ENCODE data around the gene ST3GAL2.
A peak's percentile ranks its signal among the peaks of the same experiment; 100 is the strongest.

ST3GAL2 gene

GRCh38 chr16:70438969-70439862 is at the start of gene ST3GAL2:
TSS of gene ST3GAL2 (minus strand) at chr16:70439100. CDS start at chr16:70398530, 40,570 bp downstream.
- DNase-seq, result peak; percentile 97

GRCh38 chr16:70484867-70485266 is 46.0 kb upstream of the ST3GAL2 start:
- no peak for DNase-seq

- DNase-seq, result no peak
Measured at GRCh38 chr16:70483426-70483825, 44.5 kb upstream of the ST3GAL2 start.

GRCh38 chr16:70482624-70483023 is 43.7 kb upstream of the ST3GAL2 start:
- DNase-seq, result peak; percentile 44

- no peak for DNase-seq
Measured at GRCh38 chr16:70481929-70482536, 43.1 kb upstream of the ST3GAL2 start.

GRCh38 chr16:70480127-70481105 is 41.5 kb upstream of the ST3GAL2 start:
- DNase-seq, result peak; percentile 31

GRCh38 chr16:70478912-70479341 is 40.0 kb upstream of the ST3GAL2 start:
- DNase-seq, result peak; percentile 39

- no peak for DNase-seq
Measured at GRCh38 chr16:70478169-70478568, 39.3 kb upstream of the ST3GAL2 start.

GRCh38 chr16:70476272-70477020 is 37.5 kb upstream of the ST3GAL2 start:
- peak; percentile 97 for DNase-seq

- DNase-seq, result no peak
Measured at GRCh38 chr16:70475054-70475871, 36.4 kb upstream of the ST3GAL2 start.

GRCh38 chr16:70474320-70475053 is 35.6 kb upstream of the ST3GAL2 start:
- no peak for DNase-seq

GRCh38 chr16:70473446-70474319 is 34.8 kb upstream of the ST3GAL2 start:
- peak; percentile 82 for DNase-seq

GRCh38 chr16:70472786-70473433 is 34.0 kb upstream of the ST3GAL2 start:
- DNase-seq, result no peak

- DNase-seq, result peak; percentile 92
Measured at GRCh38 chr16:70470927-70471341, 32.0 kb upstream of the ST3GAL2 start.

- no peak for DNase-seq
Measured at GRCh38 chr16:70470141-70470926, 31.4 kb upstream of the ST3GAL2 start.

- DNase-seq, result no peak
Measured at GRCh38 chr16:70468776-70469525, 30.1 kb upstream of the ST3GAL2 start.

- DNase-seq, result no peak
Measured at GRCh38 chr16:70467608-70468007, 28.7 kb upstream of the ST3GAL2 start.

Measured in 8988T (cell line).